Measurements from ENCODE around the gene CRLF1. TPM values are rescaled to one million over a fixed set of nuclear protein-coding genes. Genes with fewer than 3 reads are reported as not detected.

CRLF1 gene
- total RNA-seq, 1 experiment from 2014 or later: 4.3 TPM

DNA sequence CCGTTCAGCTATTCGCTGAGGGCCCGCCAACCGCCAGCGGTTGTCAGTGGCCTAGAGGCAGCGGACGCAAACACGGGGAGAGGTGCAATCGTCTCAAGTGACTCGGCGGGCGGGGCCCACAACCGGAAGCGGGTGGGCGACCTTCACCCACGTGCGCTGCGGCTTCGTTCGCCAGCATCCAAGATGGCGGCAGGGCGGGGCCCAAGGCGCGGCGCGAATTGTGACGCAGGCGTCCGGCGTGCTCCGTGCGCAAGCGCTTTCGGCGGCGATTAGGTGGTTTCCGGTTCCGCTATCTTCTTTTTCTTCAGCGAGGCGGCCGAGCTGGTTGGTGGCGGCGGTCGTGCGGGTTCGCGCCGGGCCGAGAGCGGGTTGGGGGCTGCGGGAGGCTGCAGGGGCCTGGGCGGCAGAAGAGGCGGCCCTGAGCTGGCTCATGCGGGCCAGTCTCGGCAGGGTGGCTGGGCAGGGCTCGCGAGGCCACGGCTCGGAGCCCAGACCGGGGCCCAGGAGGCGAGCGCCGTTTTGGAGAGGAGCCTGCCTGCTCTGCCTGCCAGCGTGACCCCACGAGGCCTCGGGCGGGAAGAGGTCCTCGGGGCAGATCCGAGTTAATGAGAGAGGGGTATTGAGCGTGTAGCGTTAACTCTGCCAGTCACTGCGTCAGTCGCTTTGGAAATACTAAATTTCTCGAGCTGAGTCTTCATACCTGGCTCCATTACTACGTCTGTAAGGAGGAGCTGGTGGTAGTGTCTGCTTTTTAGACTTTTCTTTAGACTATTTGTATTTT lies 34.8 kb downstream of the CRLF1 start, which contains the start of gene UBA52:
UBA52 (plus strand) TSS at position 294 of the 781 bp plus-strand sequence. CDS start 1,444 bp downstream, outside the sequence.
- intact Hi-C loops (cut with micrococcal nuclease): loop anchor here (1.0 to 2.0 kb wide), 2 partner anchors 49 to 103 kb away; partner anchors contain the start of gene ELL
- Mint-ChIP-seq H3K36me3 (ENCODE audit: insufficient read depth, unreplicated experiment) (peaks cover 81% of the 10 kb centered on the region), H3K27me3 (ENCODE audit: insufficient read depth, unreplicated experiment) (no peaks in the 10 kb centered on the region), H3K4me3 (ENCODE audit: unreplicated experiment) (peak within 1 kb of the TSS; percentile 87), H3K27ac (ENCODE audit: low read depth, unreplicated experiment) (peak within 1 kb of the TSS; percentile 98), H3K9me3 (ENCODE audit: unreplicated experiment) (no peaks in the 10 kb centered on the region), H3K4me1 (ENCODE audit: insufficient read depth, unreplicated experiment) (peaks cover 9% of the 10 kb centered on the region)
- CTCF ChIA-PET: interaction anchor here (0.6 to 3.5 kb wide), 19 partner anchors 10 to 259 kb away, joined by 3 to 27 read pairs (median 3); partner anchors contain the start of genes ELL and REX1BD
- TF ChIP-seq, protein P1, sequence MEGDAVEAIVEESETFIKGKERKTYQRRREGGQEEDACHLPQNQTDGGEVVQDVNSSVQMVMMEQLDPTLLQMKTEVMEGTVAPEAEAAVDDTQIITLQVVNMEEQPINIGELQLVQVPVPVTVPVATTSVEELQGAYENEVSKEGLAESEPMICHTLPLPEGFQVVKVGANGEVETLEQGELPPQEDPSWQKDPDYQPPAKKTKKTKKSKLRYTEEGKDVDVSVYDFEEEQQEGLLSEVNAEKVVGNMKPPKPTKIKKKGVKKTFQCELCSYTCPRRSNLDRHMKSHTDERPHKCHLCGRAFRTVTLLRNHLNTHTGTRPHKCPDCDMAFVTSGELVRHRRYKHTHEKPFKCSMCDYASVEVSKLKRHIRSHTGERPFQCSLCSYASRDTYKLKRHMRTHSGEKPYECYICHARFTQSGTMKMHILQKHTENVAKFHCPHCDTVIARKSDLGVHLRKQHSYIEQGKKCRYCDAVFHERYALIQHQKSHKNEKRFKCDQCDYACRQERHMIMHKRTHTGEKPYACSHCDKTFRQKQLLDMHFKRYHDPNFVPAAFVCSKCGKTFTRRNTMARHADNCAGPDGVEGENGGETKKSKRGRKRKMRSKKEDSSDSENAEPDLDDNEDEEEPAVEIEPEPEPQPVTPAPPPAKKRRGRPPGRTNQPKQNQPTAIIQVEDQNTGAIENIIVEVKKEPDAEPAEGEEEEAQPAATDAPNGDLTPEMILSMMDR (IDR thresholded peaks at IDR 0.05; ENCODE audit: unreplicated experiment): no peak
- DNase-seq (ENCODE audit: unreplicated experiment): peak; percentile 99
- POLR2A ChIA-PET: interaction anchor here (0.6 to 4.8 kb wide), 49 partner anchors 9 to 1560 kb away, joined by 3 to 106 read pairs (median 4); partner anchors contain the start of genes COPE, CRTC1, DDX49 and ELL
- TSS peak; percentile 58 for BruUV-seq (replicated peaks)

DNA sequence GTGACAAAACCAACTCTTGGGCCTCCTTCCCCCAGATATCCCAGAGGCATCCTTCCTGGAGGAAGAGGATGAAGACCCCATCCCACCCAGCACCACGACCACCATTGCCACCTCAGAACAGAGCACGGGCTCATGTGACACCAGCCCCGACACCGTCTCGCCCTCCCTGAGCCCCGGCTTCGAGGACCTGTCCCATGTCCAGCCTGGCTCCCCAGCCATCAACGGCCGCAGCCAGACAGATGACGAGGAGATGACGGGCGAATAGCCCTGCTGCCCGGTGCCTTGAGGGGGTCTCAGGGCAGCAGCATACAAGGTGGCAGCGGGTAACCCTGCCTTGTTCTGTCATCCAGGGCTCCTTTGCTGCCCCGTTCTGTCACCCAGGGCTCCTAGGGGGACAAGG lies 38.2 kb downstream of the CRLF1 start:
- ChIA-PET POLR2A (no interaction called here), CTCF (interaction anchor here (1.1 kb wide), 1 partner anchor 48 kb away, joined by 5 read pairs; no protein-coding TSS in a partner anchor)
- Mint-ChIP-seq H3K4me3 (ENCODE audit: unreplicated experiment) (no peak overlapping the region), H3K4me1 (ENCODE audit: insufficient read depth, unreplicated experiment) (peaks cover 9% of the 10 kb centered on the region), H3K27ac (ENCODE audit: low read depth, unreplicated experiment) (no peak overlapping the region), H3K27me3 (ENCODE audit: insufficient read depth, unreplicated experiment) (no peaks in the 10 kb centered on the region), H3K36me3 (ENCODE audit: insufficient read depth, unreplicated experiment) (peaks cover 81% of the 10 kb centered on the region), H3K9me3 (ENCODE audit: unreplicated experiment) (no peaks in the 10 kb centered on the region)
- intact Hi-C loops (cut with micrococcal nuclease): no loop called here
- no peak for DNase-seq (ENCODE audit: unreplicated experiment)
- no TSS peak for BruUV-seq (replicated peaks)
- TF ChIP-seq, protein P1 (IDR thresholded peaks at IDR 0.05; ENCODE audit: unreplicated experiment): no peak

DNA sequence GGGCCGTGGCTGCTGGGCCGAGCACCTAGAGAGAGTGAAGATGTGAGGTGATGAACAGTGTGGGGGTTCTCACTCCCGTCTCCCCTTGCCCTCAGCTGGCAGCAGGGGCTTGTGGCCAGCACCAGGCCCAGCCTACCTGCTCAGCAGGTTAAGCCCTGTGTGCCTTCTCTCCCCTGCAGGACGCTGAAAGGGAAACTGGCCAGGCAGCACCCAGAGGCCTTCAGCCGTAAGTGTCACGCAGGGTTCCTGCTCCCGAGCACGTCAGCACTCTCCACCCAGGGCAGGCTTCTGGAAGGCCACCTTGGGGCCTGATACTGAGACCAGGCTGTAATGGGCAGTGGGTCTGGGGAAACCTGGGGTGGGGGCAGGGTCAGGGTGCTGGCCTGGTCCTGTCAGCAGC lies 39.6 kb downstream of the CRLF1 start:
- no peak for DNase-seq (ENCODE audit: unreplicated experiment)
- H3K27me3 Mint-ChIP-seq (ENCODE audit: insufficient read depth, unreplicated experiment): no peaks in the 10 kb centered on the region
- H3K9me3 Mint-ChIP-seq (ENCODE audit: unreplicated experiment): no peaks in the 10 kb centered on the region
- CTCF ChIA-PET: no interaction called here
- no TSS peak for BruUV-seq (replicated peaks)
- POLR2A ChIA-PET: no interaction called here
- H3K27ac Mint-ChIP-seq (ENCODE audit: low read depth, unreplicated experiment): no peak overlapping the region
- TF ChIP-seq, protein P1 (IDR thresholded peaks at IDR 0.05; ENCODE audit: unreplicated experiment): no peak
- no peaks in the 10 kb centered on the region for H3K4me1 Mint-ChIP-seq (ENCODE audit: insufficient read depth, unreplicated experiment)
- peaks cover 82% of the 10 kb centered on the region for H3K36me3 Mint-ChIP-seq (ENCODE audit: insufficient read depth, unreplicated experiment)
- no peak overlapping the region for H3K4me3 Mint-ChIP-seq (ENCODE audit: unreplicated experiment)
- intact Hi-C loops (cut with micrococcal nuclease): no loop called here

DNA sequence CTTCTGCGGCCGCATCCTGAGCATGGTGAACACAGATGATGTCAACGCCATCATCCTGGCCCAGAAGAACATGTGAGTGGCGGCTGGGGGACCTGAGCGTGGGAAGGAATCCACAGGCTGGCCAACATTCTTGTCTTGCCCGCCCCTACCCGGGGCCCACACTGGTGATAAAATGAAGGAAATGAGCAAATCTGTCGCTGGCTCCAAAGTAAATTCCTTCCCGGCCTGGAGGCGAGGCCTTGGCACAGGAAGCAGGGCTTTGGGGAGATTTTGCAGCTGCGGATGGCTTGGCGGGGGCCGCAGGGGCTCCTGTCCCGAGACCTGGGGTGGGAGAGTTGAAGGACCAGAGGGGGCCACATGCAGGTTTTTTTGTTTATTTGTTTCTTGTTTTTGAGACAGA lies 44.5 kb downstream of the CRLF1 start:
- Mint-ChIP-seq H3K9me3 (ENCODE audit: unreplicated experiment) (no peaks in the 10 kb centered on the region), H3K4me3 (ENCODE audit: unreplicated experiment) (no peak overlapping the region), H3K27me3 (ENCODE audit: insufficient read depth, unreplicated experiment) (no peaks in the 10 kb centered on the region), H3K4me1 (ENCODE audit: insufficient read depth, unreplicated experiment) (peaks cover 11% of the 10 kb centered on the region), H3K36me3 (ENCODE audit: insufficient read depth, unreplicated experiment) (peaks cover 72% of the 10 kb centered on the region), H3K27ac (ENCODE audit: low read depth, unreplicated experiment) (no peak overlapping the region)
- DNase-seq (ENCODE audit: unreplicated experiment): no peak
- no TSS peak for BruUV-seq (replicated peaks)
- ChIA-PET CTCF (interaction anchor here (0.7 kb wide), 1 partner anchor 55 kb away, joined by 3 read pairs; no protein-coding TSS in a partner anchor), POLR2A (interaction anchor here (2.2 kb wide), 1 partner anchor 10 kb away, joined by 5 read pairs; the partner anchor contains the start of gene UBA52)
- TF ChIP-seq, protein P1 (IDR thresholded peaks at IDR 0.05; ENCODE audit: unreplicated experiment): no peak
- intact Hi-C loops (cut with micrococcal nuclease): no loop called here

All from MCF 10A (cell line).